ENCODE measurements around the gene OR2V1.
"Not testable (repeated sequence)": the region's sequence is repeated elsewhere in the genome, so short reads cannot be mapped to it uniquely, and the experiment has no call there.

OR2V1 gene

GRCh38 chr5:181127907-181128626, 2.9 kb downstream of the OR2V1 start:
- no peak for DNase-seq

GRCh38 chr5:181127456-181127855, 3.5 kb downstream of the OR2V1 start:
- DNase-seq = no peak

GRCh38 chr5:181126841-181127240, 4.1 kb downstream of the OR2V1 start:
- DNase-seq = no peak

DNA sequence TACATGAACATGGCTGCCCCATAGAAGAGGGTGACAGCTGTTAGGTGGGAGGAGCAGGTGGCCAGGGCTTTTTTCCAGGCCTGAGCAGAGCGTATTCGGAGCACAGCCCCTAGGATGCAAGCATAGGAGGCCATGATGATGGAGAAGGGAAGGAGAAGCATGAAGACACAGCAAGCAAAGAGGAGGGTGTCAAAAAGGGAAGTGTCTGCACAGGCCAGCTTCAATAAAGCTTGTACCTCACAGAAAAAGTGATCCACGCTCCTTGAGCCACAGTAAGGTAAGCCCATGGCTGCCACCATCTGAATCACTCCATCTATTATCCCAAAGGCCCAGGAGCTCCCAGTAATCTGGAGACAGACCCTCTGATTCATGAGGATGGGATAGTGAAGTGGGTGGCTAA, 6.4 kb downstream of the OR2V1 start:
- DNase-seq = no peak

- no peak for DNase-seq
These were observed 9.1 kb downstream of the OR2V1 start for GRCh38 chr5:181121675-181122561.

DNA sequence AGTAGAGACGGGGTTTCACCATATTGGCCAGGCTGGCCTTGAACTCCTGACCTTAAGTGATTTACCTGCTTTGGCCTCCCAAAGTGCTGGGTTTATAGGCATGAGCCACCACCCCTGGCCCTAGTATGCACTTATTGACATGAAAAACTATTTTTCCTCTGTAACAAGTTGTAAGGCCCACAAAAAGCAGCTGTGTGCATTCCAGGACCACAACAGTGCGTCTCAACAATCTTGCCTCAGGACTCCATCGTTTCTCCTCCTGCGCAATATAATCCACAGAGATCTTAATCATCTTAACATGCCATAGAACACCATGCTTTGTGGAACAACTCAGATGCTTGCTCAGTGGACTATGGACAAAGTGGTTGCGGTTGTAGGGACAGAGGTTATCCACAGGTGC, 10.2 kb downstream of the OR2V1 start:
- no peak for DNase-seq

GRCh38 chr5:181120306-181120705, 10.7 kb downstream of the OR2V1 start:
- no peak for DNase-seq

- DNase-seq = no peak
These were observed 11.9 kb downstream of the OR2V1 start for GRCh38 chr5:181119105-181119504.

GRCh38 chr5:181118369-181118768, 12.6 kb downstream of the OR2V1 start:
- DNase-seq = no peak

DNA sequence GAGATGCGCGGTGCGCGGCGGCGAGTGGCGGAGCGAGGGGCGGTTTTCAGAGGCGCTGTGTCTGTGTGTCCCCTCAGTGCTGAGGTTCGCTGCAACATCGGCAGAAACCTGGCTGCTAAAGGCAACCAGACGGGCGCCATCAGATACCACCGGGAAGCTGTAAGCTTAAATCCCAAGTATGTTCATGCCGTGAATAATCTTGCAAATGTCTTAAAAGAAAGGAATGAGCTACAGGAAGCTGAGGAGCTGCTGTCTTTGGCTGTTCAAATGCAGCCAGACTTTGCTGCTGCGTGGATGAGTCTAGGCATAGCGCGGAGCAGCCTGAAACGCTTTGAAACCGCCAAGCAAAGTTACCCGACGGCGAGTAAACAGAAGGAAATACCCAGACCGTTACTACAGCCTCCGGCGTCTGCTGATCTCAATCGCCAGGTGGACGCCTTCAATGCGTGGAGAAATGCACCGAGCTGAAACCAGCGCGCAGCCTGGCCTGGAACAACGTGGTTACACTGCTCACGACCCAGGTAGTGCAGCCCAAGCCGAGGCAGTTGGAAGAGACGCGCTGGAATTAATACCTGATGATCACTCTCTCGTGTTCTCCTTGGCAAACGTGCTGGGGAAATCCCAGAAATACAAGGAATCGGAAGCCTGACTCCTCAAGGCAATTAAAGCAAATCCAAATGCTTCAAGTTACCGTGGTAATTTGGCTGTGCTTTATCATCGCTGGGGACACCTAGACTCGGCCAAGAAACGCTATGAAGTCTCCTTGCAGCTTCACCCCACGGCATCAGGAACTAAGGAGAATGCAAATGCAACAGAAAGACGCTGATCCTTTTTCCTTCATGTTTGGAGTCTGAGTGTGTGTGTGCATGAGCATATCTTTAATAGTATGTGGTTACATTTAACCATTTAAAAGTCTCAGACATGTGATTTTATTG, 15.9 kb downstream of the OR2V1 start:
- no peak for DNase-seq

DNA sequence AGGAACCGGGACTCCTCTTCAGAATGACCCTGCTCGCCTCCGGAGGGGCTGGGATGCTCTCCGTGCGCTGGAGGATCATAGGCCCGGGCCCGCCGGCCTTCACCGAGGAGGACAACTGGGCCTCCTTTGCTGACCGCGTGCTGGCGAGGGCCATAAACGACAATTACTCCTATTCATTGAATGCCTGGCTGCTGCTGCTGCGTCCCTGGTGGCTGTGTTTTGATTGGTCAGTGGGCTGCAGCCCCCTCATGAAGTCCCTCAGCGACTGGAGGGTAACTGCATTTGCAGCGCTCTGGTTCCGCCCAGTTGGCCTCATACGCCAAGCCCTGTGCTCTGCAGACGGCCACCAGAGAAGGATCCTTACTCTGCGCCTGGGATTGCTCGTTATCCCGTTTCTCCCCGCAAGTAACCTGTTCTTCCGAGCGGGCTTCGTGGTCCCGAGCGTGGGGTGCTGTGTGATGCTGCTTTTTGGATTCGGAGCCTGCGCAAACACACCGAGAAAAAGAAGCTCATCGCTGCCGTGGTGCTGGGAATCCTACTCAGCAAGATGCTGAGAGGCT, 16.6 kb downstream of the OR2V1 start:
- no peak for DNase-seq

DNA sequence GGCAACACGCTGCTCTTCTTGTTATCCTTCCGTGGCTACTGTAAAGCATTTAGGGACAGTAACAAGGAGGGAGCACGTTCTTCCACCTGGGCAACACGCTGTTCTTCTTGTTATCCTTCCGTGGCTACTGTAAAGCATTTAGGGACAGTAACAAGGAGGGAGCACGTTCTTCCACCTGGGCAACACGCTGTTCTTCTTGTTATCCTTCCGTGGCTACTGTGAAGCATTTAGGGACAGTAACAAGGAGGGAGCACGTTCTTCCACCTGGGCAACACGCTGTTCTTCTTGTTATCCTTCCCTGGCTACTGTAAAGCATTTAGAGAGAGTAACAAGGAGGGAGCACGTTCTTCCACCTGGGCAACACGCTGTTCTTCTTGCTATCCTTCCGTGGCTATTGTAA, 17.4 kb downstream of the OR2V1 start:
- DNase-seq = not testable (repeated sequence)

- no peak for DNase-seq
These were observed 18.5 kb downstream of the OR2V1 start for GRCh38 chr5:181112476-181112875.

- no peak for DNase-seq
These were observed 20.0 kb downstream of the OR2V1 start for GRCh38 chr5:181111010-181111409.

DNA sequence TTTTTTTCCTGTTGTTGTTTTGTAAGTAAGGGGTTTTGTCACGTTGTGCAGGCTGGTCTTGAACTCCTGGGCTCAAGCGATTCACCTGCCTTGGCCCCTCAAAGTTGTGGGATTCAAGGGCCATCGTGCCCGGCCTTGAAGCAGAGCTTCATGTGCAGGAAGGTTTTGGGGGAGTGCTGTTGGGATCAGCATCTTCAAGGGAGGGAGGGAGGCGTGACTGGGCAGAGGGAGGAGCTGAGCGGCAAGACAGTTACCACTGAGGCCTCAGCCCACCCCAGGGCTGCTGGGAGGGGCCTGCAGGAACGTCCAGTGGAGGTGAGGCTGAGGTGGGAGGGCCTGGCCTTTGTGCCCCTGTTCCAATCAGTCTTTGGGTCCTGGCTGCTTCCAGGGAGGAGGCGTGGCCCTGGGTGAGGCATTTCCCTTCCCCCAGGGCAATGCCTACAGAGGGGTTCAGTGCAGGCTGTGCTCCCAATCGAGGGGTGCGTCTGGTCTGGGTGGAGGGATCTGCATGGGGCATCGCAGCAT, 21.4 kb downstream of the OR2V1 start:
- no peak for DNase-seq

GRCh38 chr5:181108578-181109165, 22.3 kb downstream of the OR2V1 start:
- no peak for DNase-seq

DNA sequence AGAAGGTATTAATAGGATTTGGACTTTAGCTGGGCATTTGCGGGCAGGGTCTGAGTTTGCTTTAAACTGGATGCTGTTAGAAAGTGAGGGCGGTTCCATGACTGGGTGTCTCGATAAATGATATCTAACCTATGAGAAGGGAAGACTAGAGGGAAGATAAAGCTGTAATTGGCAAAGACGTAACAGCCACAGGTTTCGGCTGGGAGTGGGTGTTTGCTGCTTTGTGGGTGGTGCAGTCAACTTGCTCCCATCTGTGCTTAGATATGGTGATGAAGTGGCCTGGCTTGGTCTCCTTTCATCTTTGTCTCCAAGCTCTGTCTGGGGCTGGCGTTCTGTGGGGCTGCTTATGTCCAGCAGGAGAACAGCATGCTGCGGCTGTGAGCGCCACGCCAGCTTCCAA, 23.3 kb downstream of the OR2V1 start:
- DNase-seq = no peak

- DNase-seq = no peak
These were observed 25.5 kb downstream of the OR2V1 start for GRCh38 chr5:181105391-181106025.

GRCh38 chr5:181104606-181105390, 26.2 kb downstream of the OR2V1 start:
- not testable (repeated sequence) for DNase-seq

DNA sequence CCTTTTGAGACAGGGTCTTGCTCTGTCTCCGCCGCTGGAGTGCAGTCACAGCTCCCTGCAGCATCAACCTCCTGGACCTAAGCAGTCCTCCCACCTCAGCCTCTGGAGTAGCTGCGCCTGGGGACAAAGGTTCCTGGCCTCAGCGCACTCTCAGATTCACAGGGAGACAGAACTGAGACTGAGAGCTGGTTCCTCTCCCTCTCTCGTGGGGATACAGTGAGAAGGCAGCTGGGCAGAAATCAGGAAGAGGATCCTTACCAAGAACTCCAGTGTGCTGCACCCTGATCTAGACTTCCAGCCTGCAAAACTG, 26.8 kb downstream of the OR2V1 start:
- not testable (repeated sequence) for DNase-seq
